Mucosa of rectum (tissue), 2 donors: Measurements from ENCODE around the gene ACADL.

Experiments
- H3K27ac ChIP-seq, 2 donors: one replicate each; pipeline ENCODE4 v1.7.0; 2013; ENCODE audit warnings: inconsistent platforms in 2 of 2, low read depth in 2 of 2, low read length in 2 of 2
- H3K27me3 ChIP-seq, 2 donors: one replicate each; pipeline ENCODE4 v1.7.0; 2013; ENCODE audit warnings: low read length in 2 of 2; ENCODE audit not compliant: control insufficient read depth in 2 of 2, insufficient read depth in 2 of 2
- H3K36me3 ChIP-seq, 2 donors: one replicate each; pipeline ENCODE4 v1.7.0; 2013; ENCODE audit warnings: low read length in 2 of 2; ENCODE audit not compliant: control insufficient read depth in 2 of 2, insufficient read depth in 2 of 2
- H3K4me1 ChIP-seq, 2 donors: one replicate each; pipeline ENCODE4 v1.7.0; 2013; ENCODE audit warnings: low read length in 2 of 2, mild to moderate bottlenecking in 1 of 2; ENCODE audit not compliant: control insufficient read depth in 2 of 2, insufficient read depth in 2 of 2
- H3K4me3 ChIP-seq, 2 donors: one replicate each; pipeline ENCODE4 v1.7.0; 2013; ENCODE audit warnings: low read length in 2 of 2
- H3K9ac ChIP-seq, 2 donors: one replicate each; pipeline ENCODE4 v1.7.0; 2013; ENCODE audit warnings: low read length in 2 of 2, low read depth in 1 of 2, mild to moderate bottlenecking in 1 of 2
- H3K9me3 ChIP-seq, 2 donors: one replicate each; pipeline ENCODE4 v1.7.0; 2013; ENCODE audit warnings: low read length in 2 of 2; ENCODE audit not compliant: control insufficient read depth in 2 of 2
- donor health status: healthy.
- donor health status: Normal muscosa, but diverticular disease.

The ACADL gene

GRCh38 chr2:210224941-210225672 lies at the start of gene ACADL:
Gene ACADL, minus strand, starts transcription at chr2:210225447. Its CDS starts 184 bp downstream, at chr2:210225263.
- Histone ChIP-seq H3K9ac (peak within 1 kb of the TSS in 1 of 2 donors; percentile 33), H3K27ac (no peak within 1 kb of the TSS), H3K4me3 (peak within 1 kb of the TSS; percentile 65 to 72), H3K27me3 (peaks cover 15 to 20% of the 10 kb centered on the region in 2 donors), H3K36me3 (no peaks in the 10 kb centered on the region), H3K9me3 (no peaks in the 10 kb centered on the region), H3K4me1 (peaks cover 2 to 4% of the 10 kb centered on the region in 2 donors)

- H3K9me3 ChIP-seq: no peaks in the 10 kb centered on the region
- no peaks in the 10 kb centered on the region for H3K27me3 ChIP-seq
- no peak overlapping the region for H3K4me3 ChIP-seq
- no peaks in the 10 kb centered on the region for H3K4me1 ChIP-seq
- H3K36me3 ChIP-seq: no peaks in the 10 kb centered on the region
- no peak overlapping the region for H3K9ac ChIP-seq
- no peak overlapping the region for H3K27ac ChIP-seq
Observed at GRCh38 chr2:210271300-210271699, 46.1 kb upstream of the ACADL start.

- Histone ChIP-seq H3K4me1 (no peaks in the 10 kb centered on the region), H3K27me3 (no peaks in the 10 kb centered on the region), H3K4me3 (no peak overlapping the region), H3K36me3 (no peaks in the 10 kb centered on the region), H3K9me3 (no peaks in the 10 kb centered on the region), H3K9ac (no peak overlapping the region), H3K27ac (no peak overlapping the region)
Observed at GRCh38 chr2:210269148-210269547, 43.9 kb upstream of the ACADL start.

- H3K9ac ChIP-seq: no peak overlapping the region
- H3K27me3 ChIP-seq: no peaks in the 10 kb centered on the region
- no peaks in the 10 kb centered on the region for H3K9me3 ChIP-seq
- H3K27ac ChIP-seq: no peak overlapping the region
- no peak overlapping the region for H3K4me3 ChIP-seq
- no peaks in the 10 kb centered on the region for H3K36me3 ChIP-seq
- H3K4me1 ChIP-seq: no peaks in the 10 kb centered on the region
Observed at GRCh38 chr2:210268281-210268680, 43.0 kb upstream of the ACADL start.

- H3K27ac ChIP-seq: no peak overlapping the region
- H3K27me3 ChIP-seq: no peaks in the 10 kb centered on the region
- H3K9me3 ChIP-seq: no peaks in the 10 kb centered on the region
- H3K4me3 ChIP-seq: no peak overlapping the region
- H3K36me3 ChIP-seq: no peaks in the 10 kb centered on the region
- no peak overlapping the region for H3K9ac ChIP-seq
- H3K4me1 ChIP-seq: no peaks in the 10 kb centered on the region
Observed at GRCh38 chr2:210267698-210268097, 42.5 kb upstream of the ACADL start.

- Histone ChIP-seq H3K36me3 (no peaks in the 10 kb centered on the region), H3K4me1 (no peaks in the 10 kb centered on the region), H3K9me3 (no peaks in the 10 kb centered on the region), H3K27ac (no peak overlapping the region), H3K9ac (no peak overlapping the region), H3K27me3 (no peaks in the 10 kb centered on the region), H3K4me3 (no peak overlapping the region)
Observed at GRCh38 chr2:210264282-210264681, 39.0 kb upstream of the ACADL start.

- Histone ChIP-seq H3K27me3 (no peaks in the 10 kb centered on the region), H3K9ac (no peak overlapping the region), H3K9me3 (no peaks in the 10 kb centered on the region), H3K27ac (no peak overlapping the region), H3K4me3 (no peak overlapping the region), H3K4me1 (no peaks in the 10 kb centered on the region), H3K36me3 (no peaks in the 10 kb centered on the region)
Observed at GRCh38 chr2:210263841-210264240, 38.6 kb upstream of the ACADL start.

- no peaks in the 10 kb centered on the region for H3K27me3 ChIP-seq
- H3K27ac ChIP-seq: no peak overlapping the region
- no peaks in the 10 kb centered on the region for H3K4me1 ChIP-seq
- no peak overlapping the region for H3K4me3 ChIP-seq
- H3K9ac ChIP-seq: no peak overlapping the region
- no peaks in the 10 kb centered on the region for H3K36me3 ChIP-seq
- H3K9me3 ChIP-seq: no peaks in the 10 kb centered on the region
Observed at GRCh38 chr2:210262036-210262435, 36.8 kb upstream of the ACADL start.

- H3K27me3 ChIP-seq: no peaks in the 10 kb centered on the region
- no peak overlapping the region for H3K27ac ChIP-seq
- H3K4me1 ChIP-seq: no peaks in the 10 kb centered on the region
- H3K9me3 ChIP-seq: no peaks in the 10 kb centered on the region
- H3K36me3 ChIP-seq: no peaks in the 10 kb centered on the region
- no peak overlapping the region for H3K9ac ChIP-seq
- no peak overlapping the region for H3K4me3 ChIP-seq
Observed at GRCh38 chr2:210259687-210260086, 34.4 kb upstream of the ACADL start.

GRCh38 chr2:210252699-210253606 lies 27.7 kb upstream of the ACADL start:
- no peaks in the 10 kb centered on the region for H3K4me1 ChIP-seq
- H3K9ac ChIP-seq: no peak overlapping the region
- H3K27me3 ChIP-seq: no peaks in the 10 kb centered on the region
- no peaks in the 10 kb centered on the region for H3K36me3 ChIP-seq
- H3K4me3 ChIP-seq: no peak overlapping the region
- no peaks in the 10 kb centered on the region for H3K9me3 ChIP-seq
- H3K27ac ChIP-seq: no peak overlapping the region
